Panc1 (cell line): Measurements from ENCODE around the gene MAP2K3.

Experiments used
- POLR2AphosphoS5 ChIP-seq: IDR thresholded peaks from 2 replicates; pipeline ENCODE4 v1.6.1; 2012; ENCODE audit warnings: mild to moderate bottlenecking, low read depth, low read length, moderate library complexity
- TF ChIP-seq, protein P1 (sequence below): fragments of 450-650 bp; IDR thresholded peaks from 2 replicates; pipeline ENCODE4 v1.5.1; 2017; ENCODE audit warnings: mild to moderate bottlenecking
- TF ChIP-seq, protein P2 (sequence below), 2 experiments: IDR thresholded peaks; 2 replicates each; pipeline ENCODE4 v1.6.1; 2011 to 2012; ENCODE audit warnings: low read depth in 2 of 2, control low read depth in 1 of 2, low read length in 1 of 2, mild to moderate bottlenecking in 1 of 2, moderate library complexity in 1 of 2; ENCODE audit not compliant: insufficient read depth in 1 of 2

DNA sequence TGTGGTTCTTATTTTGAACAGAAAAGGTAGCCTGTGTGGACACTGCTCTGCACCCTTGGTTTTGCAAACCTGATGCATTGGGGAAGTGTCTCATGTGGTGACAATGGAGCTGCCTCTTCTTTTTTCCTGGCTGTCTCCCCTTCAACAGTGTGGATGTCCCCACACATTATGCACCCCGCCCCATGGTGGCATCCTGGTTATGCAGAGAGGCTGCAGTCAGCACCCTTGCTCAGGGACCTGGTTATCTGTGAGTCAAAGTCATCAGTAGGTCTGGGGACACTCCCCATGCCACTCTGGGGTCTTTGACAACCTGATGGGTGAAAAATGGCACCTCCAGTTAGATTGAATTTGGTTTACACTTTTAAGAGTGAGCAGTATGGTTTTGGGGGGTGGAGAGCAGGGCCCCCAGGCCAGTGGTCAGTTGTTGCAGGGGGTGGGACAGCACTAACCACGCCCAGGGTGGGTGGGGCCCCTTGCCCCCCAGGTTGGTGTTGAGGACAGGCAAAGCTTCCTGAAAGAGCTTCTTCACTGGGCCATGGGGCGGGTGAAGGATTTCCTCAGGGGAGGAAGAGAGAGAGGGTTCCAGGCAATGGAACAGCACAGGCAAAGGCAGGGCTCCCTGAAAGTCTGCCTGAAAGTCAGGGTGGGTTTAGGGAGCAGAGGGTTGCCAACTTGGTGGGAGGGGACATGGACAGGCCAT is 67.0 kb downstream of the MAP2K3 start:
- TF ChIP-seq, protein P1, sequence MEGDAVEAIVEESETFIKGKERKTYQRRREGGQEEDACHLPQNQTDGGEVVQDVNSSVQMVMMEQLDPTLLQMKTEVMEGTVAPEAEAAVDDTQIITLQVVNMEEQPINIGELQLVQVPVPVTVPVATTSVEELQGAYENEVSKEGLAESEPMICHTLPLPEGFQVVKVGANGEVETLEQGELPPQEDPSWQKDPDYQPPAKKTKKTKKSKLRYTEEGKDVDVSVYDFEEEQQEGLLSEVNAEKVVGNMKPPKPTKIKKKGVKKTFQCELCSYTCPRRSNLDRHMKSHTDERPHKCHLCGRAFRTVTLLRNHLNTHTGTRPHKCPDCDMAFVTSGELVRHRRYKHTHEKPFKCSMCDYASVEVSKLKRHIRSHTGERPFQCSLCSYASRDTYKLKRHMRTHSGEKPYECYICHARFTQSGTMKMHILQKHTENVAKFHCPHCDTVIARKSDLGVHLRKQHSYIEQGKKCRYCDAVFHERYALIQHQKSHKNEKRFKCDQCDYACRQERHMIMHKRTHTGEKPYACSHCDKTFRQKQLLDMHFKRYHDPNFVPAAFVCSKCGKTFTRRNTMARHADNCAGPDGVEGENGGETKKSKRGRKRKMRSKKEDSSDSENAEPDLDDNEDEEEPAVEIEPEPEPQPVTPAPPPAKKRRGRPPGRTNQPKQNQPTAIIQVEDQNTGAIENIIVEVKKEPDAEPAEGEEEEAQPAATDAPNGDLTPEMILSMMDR = no peak
- no peak for TF ChIP-seq POLR2AphosphoS5
- TF ChIP-seq, protein P2, sequence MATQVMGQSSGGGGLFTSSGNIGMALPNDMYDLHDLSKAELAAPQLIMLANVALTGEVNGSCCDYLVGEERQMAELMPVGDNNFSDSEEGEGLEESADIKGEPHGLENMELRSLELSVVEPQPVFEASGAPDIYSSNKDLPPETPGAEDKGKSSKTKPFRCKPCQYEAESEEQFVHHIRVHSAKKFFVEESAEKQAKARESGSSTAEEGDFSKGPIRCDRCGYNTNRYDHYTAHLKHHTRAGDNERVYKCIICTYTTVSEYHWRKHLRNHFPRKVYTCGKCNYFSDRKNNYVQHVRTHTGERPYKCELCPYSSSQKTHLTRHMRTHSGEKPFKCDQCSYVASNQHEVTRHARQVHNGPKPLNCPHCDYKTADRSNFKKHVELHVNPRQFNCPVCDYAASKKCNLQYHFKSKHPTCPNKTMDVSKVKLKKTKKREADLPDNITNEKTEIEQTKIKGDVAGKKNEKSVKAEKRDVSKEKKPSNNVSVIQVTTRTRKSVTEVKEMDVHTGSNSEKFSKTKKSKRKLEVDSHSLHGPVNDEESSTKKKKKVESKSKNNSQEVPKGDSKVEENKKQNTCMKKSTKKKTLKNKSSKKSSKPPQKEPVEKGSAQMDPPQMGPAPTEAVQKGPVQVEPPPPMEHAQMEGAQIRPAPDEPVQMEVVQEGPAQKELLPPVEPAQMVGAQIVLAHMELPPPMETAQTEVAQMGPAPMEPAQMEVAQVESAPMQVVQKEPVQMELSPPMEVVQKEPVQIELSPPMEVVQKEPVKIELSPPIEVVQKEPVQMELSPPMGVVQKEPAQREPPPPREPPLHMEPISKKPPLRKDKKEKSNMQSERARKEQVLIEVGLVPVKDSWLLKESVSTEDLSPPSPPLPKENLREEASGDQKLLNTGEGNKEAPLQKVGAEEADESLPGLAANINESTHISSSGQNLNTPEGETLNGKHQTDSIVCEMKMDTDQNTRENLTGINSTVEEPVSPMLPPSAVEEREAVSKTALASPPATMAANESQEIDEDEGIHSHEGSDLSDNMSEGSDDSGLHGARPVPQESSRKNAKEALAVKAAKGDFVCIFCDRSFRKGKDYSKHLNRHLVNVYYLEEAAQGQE (IDR thresholded peaks at IDR 0.05; ENCODE audit: insufficient read depth in 1 of 2, low read depth in 2 of 2, low read length in 1 of 2) = no peak
